B cell (primary cell): Measurements from ENCODE around the gene POLR1D. TPM values are rescaled to one million over a fixed set of nuclear protein-coding genes. Genes with fewer than 3 reads are reported as not detected.

ENCODE experiments used
- ATAC-seq: fragments of 200-7000 bp; cut with Tn5 transposase; one replicate; pipeline ENCODE4 v1.10.0; 2021; ENCODE audit warnings: low read depth, mild to moderate bottlenecking, moderate number of reproducible peaks, moderate library complexity
- CTCF ChIA-PET: fragments of 350-600 bp; sonication (Branson Sonifier 250); formaldehyde crosslinking; loops from one replicate; lab custom pipeline; 2021; ENCODE audit warnings: antibody characterized with exemption, inconsistent platforms; lab: Charles Lee
- POLR2A ChIA-PET: fragments of 350-600 bp; sonication (Branson Sonifier 250); formaldehyde crosslinking; loops from one replicate; lab custom pipeline; 2021; ENCODE audit warnings: antibody characterized with exemption; lab: Charles Lee
- DNase-seq: peaks from one replicate; pipeline ENCODE4 v3.0.0; 2013
- H2AFZ ChIP-seq: 2 replicates; pipeline ENCODE4 v1.6.1; 2012; ENCODE audit warnings: mild to moderate bottlenecking, low read depth, low read length; ENCODE audit not compliant: insufficient read depth, poor library complexity, severe bottlenecking
- H3K27ac ChIP-seq, 2 donors: 1 replicate in 1 of 2; 2 replicates in 1 of 2; pipeline ENCODE4 v1.5.1; 2012 to 2013; ENCODE audit warnings: low read length in 2 of 2, mild to moderate bottlenecking in 2 of 2, moderate library complexity in 1 of 2
- H3K27me3 ChIP-seq, 4 experiments: fragments of 200-600 bp in 1 of 4; sonication (generic) in 1 of 4; replicated peaks in 1 of 4; 1 replicate in 2 of 4; 2 replicates in 2 of 4; pipeline versions ENCODE4 v1.6.1 to v1.7.0; 2013 to 2016; ENCODE audit warnings: low read length in 3 of 4, mild to moderate bottlenecking in 2 of 4, mixed read lengths in 1 of 4, moderate library complexity in 1 of 4; ENCODE audit not compliant: insufficient read depth in 4 of 4, control insufficient read depth in 3 of 4; ENCODE audit errors: control extremely low read depth in 1 of 4
- H3K36me3 ChIP-seq, 2 experiments: replicated peaks in 1 of 2; 1 replicate in 1 of 2; 2 replicates in 1 of 2; pipeline versions ENCODE4 v1.6.1 to v1.7.1; 2013; ENCODE audit warnings: low read length in 1 of 2; ENCODE audit not compliant: insufficient read depth in 2 of 2, control insufficient read depth in 1 of 2; ENCODE audit errors: control extremely low read depth in 1 of 2, extremely low read depth in 1 of 2
- H3K4me1 ChIP-seq, 2 donors: fragments of 200-600 bp in 1 of 2; sonication (generic) in 1 of 2; 1 replicate in 1 of 2; 2 replicates in 1 of 2; pipeline versions ENCODE4 v1.5.1 to v1.6.1; 2013 to 2017; ENCODE audit warnings: low read length in 2 of 2; ENCODE audit not compliant: control insufficient read depth in 2 of 2, insufficient read depth in 2 of 2
- H3K4me2 ChIP-seq: replicated peaks from 2 replicates; pipeline ENCODE3; 2012; ENCODE audit warnings: mild to moderate bottlenecking, low read depth, low read length; ENCODE audit not compliant: poor library complexity, severe bottlenecking
- H3K4me3 ChIP-seq, 5 experiments: fragments of 200-600 bp in 1 of 5; sonication (generic) in 1 of 5; 1 replicate in 3 of 5; 2 replicates in 2 of 5; pipeline versions ENCODE4 v1.5.1 to v1.7.0; 2011 to 2016; ENCODE audit warnings: low read length in 4 of 5, mild to moderate bottlenecking in 4 of 5, low read depth in 2 of 5, control low read depth in 1 of 5, moderate library complexity in 1 of 5; ENCODE audit not compliant: insufficient read depth in 1 of 5; ENCODE audit errors: control extremely low read depth in 1 of 5, extremely low read depth in 1 of 5
- H3K79me2 ChIP-seq: fragments of 200-600 bp; sonication (generic); one replicate; pipeline ENCODE4 v1.6.0; 2016; ENCODE audit warnings: low read length; ENCODE audit not compliant: control insufficient read depth, insufficient read depth
- H3K9ac ChIP-seq: fragments of 200-600 bp; sonication (generic); 2 replicates; pipeline ENCODE4 v1.6.1; 2017; ENCODE audit warnings: mild to moderate bottlenecking, low read length, moderate library complexity
- H3K9me3 ChIP-seq, 3 donors: one replicate each; pipeline versions ENCODE4 v1.6.1 to v1.7.1; 2013; ENCODE audit warnings: low read length in 2 of 3; ENCODE audit not compliant: control insufficient read depth in 2 of 3, insufficient read depth in 1 of 3; ENCODE audit errors: control extremely low read depth in 1 of 3
- H4K20me1 ChIP-seq: 2 replicates; pipeline ENCODE4 v1.6.0; 2012; ENCODE audit warnings: mild to moderate bottlenecking, low read length; ENCODE audit not compliant: insufficient read depth, control insufficient read depth, poor library complexity, severe bottlenecking
- H3K27ac Mint-ChIP-seq: one replicate; pipeline ENCODE4 v1.8.0; 2021; ENCODE audit warnings: mixed read lengths
- H3K27me3 Mint-ChIP-seq: one replicate; pipeline ENCODE4 v1.8.0; 2021; ENCODE audit warnings: mixed read lengths
- H3K4me1 Mint-ChIP-seq: one replicate; pipeline ENCODE4 v1.8.0; 2021; ENCODE audit warnings: mixed read lengths
- H3K4me3 Mint-ChIP-seq: one replicate; pipeline ENCODE4 v1.8.0; 2021; ENCODE audit warnings: mixed read lengths
- H3K9me3 Mint-ChIP-seq: one replicate; pipeline ENCODE4 v1.8.0; 2022; ENCODE audit warnings: mixed read lengths; ENCODE audit not compliant: insufficient read depth
- CTCF ChIP-seq: fragments of 200-600 bp; IDR thresholded peaks from one replicate; pipeline ENCODE4 v1.8.0; 2022; ENCODE audit warnings: antibody characterized with exemption, mild to moderate bottlenecking
- EZH2 ChIP-seq: IDR thresholded peaks from 2 replicates; pipeline ENCODE4 v1.6.1; 2012; ENCODE audit warnings: borderline replicate concordance, low read depth, mild to moderate bottlenecking, moderate library complexity, low read length; ENCODE audit not compliant: insufficient read depth, poor library complexity, severe bottlenecking
- WGBS: methylation state at CpG from one replicate; pipeline ENCODE4 v1.1.5; 2013; ENCODE audit warnings: missing lambda C conversion rate; ENCODE audit not compliant: insufficient coverage; 5-methylcytosine and 5-hydroxymethylcytosine counted together
- intact Hi-C: fragments of 100-400 bp; cut with micrococcal nuclease; formaldehyde crosslinking; loops from one replicate; pipeline ENCODE4 v1.10.0; 2022
- polyA plus RNA-seq: library from polyadenylated mRNA; depleted of rRNA; stranded (reverse); fragments of >200 nt; gene quantifications from 2 replicates; pipeline ENCODE4 v1.2.3, GENCODE V29; 2012
- total RNA-seq, 2 donors: library from RNA; stranded (reverse); fragments of 120-200 nt in 1 of 2; gene quantifications; 1 replicate in 1 of 2; 2 replicates in 1 of 2; pipeline versions ENCODE4 v1.2.3 to v1.2.4, GENCODE V29; 2013 to 2022

POLR1D gene
- total and polyA plus RNA-seq, 2 donors (not counting 1 experiment from before 2014, with no cell fraction given), result 130 to 144 TPM

DNA sequence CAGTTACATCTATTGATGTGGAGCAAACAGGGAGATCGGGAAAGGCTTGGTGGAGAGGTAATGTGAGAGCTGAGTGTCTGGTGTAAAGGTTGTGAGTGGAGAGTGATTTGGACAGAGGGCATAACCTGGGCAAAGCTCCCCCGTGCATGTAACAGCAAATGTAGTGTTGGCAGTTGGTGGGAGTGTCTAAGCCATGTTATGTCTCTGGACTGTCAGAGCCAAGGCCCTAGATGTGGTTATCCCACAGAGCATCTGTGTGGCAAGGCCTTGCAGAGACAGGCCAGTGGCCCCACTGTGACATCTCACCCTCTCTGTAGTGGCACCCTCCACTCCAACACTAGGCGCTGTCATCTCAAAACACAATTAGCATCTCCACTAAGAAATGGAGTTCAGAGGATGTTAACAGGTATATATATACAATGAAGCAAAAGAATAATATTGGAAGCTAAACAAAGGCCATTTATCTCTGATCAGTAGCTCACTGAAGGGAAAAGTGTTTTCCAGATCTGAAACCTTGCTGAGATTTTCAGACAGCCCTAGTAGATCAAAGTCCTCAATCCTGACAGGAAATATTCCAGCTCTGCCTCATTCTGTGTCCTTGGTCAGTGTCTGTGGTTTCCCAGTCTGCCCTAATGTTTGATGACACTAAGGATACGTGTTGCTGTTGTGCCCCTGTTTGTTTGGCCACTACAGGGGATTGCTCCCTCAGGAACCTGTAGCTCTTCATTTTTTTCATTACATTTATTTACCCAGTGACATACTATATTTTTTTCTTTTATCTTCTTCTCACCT is 20.2 kb downstream of the POLR1D start:
- peaks cover 26% of the 10 kb centered on the region for H4K20me1 ChIP-seq
- no peak for ATAC-seq
- intact Hi-C loops, result no loop called here
- peaks cover 66% of the 10 kb centered on the region for H3K79me2 ChIP-seq
- H3K27ac Mint-ChIP-seq, result no peak overlapping the region
- no peaks in the 10 kb centered on the region for H3K9me3 Mint-ChIP-seq
- DNase-seq, result no peak
- no peaks in the 10 kb centered on the region for H3K27me3 Mint-ChIP-seq
- POLR2A ChIA-PET, result no interaction called here
- no peaks in the 10 kb centered on the region for H3K4me1 ChIP-seq
- no peak overlapping the region for H3K4me3 Mint-ChIP-seq
- no peak overlapping the region for H2AFZ ChIP-seq
- no peaks in the 10 kb centered on the region for H3K9me3 ChIP-seq
- WGBS, result 94% methylated on average over 3 of the region's 4 CpGs
- no peak overlapping the region for H3K4me3 ChIP-seq
- H3K4me1 Mint-ChIP-seq, result peaks cover 33% of the 10 kb centered on the region
- H3K9ac ChIP-seq, result no peak overlapping the region
- CTCF ChIA-PET, result interaction anchor here (0.7 to 2.1 kb wide), 4 partner anchors 7 to 367 kb away, joined by 3 to 6 read pairs (median 3); no protein-coding TSS in a partner anchor
- H3K27me3 ChIP-seq, result no peaks in the 10 kb centered on the region
- H3K27ac ChIP-seq, result no peak overlapping the region
- TF ChIP-seq CTCF, result no peak
- TF ChIP-seq EZH2, result no peak
- H3K36me3 ChIP-seq, result peaks cover 0 to 3% of the 10 kb centered on the region in 2 experiments
- H3K4me2 ChIP-seq, result no peak overlapping the region
